DMS114 treated with DMSO at 0.1 percent for 48 hours (cell line): Measurements from ENCODE around the gene CACNA1G.

ENCODE experiments used
- DNase-seq: peaks from one replicate; lab custom pipeline; 2025; ENCODE audit not compliant: unreplicated experiment; lab: John Stamatoyannopoulos, UW

Gene CACNA1G

DNA sequence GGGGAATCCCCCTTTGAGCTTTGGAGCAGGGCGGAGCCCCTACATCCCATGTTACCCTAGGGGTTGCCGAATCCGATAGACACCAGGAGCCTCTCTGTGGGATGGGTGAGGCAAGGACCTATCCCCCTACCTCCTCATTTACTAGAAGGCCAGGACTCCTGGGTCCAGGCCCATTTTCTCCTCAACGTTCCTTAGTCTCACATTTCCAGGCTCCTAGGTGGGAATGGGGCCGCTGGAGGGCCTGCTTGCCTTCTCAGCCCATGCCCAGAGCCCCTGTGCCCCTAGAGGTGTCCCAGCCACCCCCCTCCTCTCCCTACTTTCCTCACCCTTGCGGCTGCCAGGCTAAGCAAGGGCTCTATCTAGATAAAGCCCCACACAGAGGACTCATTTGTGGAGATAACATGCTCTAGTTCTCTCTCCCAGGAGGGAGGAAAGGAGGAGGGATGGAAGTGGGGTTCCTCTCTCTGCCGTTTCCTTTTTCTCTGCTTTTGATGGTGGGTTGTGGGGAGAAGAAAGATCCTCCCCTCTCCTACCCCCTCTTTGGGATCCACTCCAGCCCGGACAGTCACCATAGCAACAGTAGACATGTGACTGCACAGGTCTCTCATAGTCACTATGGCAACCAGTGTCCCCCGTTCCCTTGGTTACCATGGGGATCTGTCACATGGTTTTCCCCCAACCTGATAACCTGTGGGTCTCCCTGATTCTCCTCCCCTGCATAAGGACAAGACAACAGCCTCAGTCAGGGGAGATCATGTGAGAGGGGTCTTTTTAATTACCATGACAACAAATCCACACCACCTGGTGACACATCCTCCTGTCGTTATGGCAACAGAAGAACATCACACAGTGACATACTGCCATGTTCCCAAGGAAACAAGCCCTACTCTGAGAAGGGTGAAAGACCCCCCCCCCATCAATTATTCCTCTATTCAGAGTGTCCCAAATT is 5.2 kb downstream of the CACNA1G start:
- DNase-seq = no peak

DNA sequence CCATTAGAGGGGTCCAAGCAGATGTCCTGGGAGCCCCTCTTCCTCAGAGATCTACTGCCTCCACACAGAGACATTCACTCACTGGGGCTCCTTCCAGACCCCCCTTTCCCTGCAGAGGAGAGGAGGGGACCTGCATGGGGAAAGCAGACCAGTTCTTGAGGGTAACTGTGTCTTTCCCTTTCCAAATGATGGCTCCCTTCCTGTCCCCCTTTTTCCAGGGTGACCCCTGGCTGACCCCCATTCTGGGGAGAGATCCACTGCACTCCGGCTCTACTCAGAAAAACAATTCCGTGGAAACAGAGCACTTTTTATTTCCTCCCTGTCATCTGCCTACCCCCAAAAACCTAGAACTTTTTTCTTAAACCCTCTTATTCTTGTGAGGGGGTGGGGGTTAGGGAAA is 6.4 kb downstream of the CACNA1G start:
- DNase-seq = no peak

DNA sequence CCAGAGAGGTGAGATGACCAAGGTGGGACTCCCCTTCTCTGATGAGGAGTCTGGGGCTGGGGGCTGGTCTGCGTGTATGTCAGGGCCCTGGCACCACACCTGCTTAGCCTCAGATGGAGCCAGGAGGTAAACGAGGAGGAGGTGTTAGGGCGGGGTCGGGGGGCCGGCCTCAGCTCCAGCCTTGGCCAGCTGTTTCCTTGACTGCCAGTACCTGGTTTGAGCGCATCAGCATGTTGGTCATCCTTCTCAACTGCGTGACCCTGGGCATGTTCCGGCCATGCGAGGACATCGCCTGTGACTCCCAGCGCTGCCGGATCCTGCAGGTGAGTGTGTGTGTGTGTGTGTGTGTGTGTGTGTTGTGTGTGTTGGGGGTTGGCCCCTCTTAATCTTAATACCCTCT is 8.1 kb downstream of the CACNA1G start:
- no peak for DNase-seq

DNA sequence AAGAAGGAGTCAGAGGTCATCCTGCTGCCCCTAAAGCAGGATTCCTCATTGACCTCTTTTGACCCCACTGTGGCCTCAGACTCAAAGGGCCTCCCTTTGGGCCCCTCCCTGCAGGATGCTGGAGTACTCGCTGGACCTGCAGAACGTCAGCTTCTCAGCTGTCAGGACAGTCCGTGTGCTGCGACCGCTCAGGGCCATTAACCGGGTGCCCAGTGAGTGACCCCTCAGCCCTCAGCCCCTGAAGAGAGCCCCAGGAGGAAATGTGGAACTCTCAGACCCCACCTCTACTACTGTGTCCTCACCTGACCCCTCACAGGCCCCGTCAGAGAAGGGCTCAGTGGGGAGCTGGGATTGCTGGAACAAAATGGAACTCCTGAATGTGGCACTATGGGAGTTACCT is 9.1 kb downstream of the CACNA1G start:
- DNase-seq = no peak

DNA sequence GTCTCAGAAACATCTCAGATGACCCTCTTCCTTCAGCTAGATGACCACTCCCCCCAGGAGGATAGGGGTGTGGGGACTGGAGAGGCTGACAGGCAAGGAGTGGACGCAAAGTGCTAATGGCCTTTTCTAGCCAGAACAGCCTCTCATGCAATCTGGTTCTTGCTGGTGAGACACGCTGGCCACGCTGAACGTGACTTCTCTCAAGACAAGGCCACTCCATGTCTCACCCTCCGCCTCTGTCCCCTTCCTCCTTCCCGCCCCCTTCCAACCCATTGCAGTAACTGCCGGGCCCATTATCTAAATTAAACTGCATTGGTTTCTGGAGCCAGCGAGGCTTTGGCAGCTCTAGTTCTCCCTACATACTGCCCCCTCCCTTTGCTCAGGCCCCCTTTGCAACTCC is 9.5 kb downstream of the CACNA1G start:
- no peak for DNase-seq

DNA sequence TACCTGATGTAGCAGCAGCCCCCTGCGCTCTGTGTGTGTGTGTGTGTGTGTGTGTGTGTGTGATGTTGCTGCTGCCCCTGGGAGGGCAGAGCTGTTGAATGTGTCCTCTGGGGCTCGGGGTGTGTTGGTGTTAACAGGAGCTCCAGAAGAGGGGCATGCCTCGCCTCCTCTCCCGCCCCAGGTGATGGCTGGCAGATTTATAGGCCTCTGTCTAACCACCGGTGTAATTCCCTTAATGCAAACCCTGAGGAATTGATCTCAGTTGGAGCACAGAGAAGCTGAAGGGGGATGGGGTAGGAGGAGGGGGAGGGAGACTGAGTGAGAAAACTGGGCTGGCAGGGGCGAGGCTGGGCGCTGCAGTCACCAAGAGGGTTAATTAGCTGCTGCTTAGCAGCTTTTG is 10.0 kb downstream of the CACNA1G start:
- DNase-seq = no peak

DNA sequence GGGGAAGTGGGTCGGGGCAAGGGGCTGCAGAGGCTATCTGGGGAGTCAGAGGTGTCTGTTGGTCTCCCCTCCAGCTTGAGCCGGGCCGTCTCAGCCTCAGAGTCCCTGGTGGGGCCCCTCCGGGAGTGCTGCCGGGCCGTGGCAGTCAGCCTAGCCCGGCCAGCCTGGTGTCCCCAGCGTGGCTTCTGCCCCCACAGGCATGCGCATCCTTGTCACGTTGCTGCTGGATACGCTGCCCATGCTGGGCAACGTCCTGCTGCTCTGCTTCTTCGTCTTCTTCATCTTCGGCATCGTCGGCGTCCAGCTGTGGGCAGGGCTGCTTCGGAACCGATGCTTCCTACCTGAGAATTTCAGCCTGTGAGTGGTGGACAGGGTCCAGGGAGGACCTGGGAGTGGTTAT is 11.2 kb downstream of the CACNA1G start:
- no peak for DNase-seq

DNA sequence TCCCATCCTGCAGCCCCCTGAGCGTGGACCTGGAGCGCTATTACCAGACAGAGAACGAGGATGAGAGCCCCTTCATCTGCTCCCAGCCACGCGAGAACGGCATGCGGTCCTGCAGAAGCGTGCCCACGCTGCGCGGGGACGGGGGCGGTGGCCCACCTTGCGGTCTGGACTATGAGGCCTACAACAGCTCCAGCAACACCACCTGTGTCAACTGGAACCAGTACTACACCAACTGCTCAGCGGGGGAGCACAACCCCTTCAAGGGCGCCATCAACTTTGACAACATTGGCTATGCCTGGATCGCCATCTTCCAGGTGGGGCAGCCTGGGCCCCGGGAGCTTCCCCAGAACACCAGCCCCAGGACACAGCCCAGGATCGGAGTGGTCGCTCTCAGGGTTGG is 12.0 kb downstream of the CACNA1G start:
- DNase-seq = no peak

DNA sequence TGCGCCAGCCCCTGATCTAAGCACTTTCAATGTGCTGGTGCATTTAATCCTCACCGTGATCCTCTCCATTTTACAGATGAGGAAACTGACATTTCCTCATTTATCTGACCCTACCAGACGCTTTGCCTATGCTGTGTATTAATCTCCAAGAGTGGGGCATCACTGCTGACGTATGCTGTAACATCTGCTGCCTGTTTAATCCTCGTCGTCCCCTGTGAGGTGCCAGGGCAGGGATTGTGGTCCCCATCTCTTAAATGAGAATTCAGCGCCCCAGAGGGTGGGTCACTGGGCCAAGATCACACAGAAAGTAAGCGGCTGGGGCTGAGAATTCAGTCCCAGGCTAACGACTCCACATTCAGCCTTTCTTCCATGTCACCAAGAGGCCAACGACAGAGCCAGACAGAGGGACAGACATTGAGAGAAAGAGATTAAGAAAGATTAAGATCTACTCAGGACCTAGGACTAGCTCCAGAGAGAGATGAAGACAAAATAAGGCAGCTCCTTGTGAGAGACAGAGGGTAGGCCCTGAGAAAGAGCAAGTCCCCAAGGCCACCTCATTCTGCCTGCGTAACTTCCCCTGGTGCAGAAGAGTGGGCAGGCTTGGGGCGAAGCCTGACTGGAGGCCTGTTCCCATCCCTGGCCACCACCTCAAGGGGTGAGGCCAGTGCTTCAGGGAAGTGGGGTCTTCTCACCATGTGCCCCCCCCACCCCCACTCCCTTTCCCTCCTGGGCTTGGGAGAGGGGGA is 13.5 kb downstream of the CACNA1G start:
- no peak for DNase-seq

DNA sequence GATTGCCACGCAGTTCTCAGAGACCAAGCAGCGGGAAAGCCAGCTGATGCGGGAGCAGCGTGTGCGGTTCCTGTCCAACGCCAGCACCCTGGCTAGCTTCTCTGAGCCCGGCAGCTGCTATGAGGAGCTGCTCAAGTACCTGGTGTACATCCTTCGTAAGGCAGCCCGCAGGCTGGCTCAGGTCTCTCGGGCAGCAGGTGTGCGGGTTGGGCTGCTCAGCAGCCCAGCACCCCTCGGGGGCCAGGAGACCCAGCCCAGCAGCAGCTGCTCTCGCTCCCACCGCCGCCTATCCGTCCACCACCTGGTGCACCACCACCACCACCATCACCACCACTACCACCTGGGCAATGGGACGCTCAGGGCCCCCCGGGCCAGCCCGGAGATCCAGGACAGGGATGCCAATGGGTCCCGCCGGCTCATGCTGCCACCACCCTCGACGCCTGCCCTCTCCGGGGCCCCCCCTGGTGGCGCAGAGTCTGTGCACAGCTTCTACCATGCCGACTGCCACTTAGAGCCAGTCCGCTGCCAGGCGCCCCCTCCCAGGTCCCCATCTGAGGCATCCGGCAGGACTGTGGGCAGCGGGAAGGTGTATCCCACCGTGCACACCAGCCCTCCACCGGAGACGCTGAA is 15.2 kb downstream of the CACNA1G start:
- DNase-seq = no peak

DNA sequence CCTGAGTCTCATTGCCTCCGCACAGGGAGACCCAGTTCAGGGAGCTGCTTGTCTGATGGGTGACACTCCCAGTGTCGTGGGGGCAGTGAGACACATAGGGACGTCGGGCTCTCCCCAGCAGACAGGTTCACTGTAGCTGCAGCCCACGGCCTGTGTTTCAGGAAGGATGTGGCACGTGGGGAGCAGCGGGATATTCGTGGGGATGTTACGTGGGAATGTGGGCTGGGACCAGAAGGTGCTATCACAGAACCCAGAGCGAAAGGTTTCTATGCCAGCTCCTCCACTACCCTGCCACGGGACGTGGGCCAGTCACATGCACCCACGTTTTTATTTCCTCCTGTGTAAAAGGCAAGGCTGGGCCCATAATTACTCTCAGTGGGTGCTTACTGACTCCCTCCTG is 16.3 kb downstream of the CACNA1G start:
- no peak for DNase-seq

DNA sequence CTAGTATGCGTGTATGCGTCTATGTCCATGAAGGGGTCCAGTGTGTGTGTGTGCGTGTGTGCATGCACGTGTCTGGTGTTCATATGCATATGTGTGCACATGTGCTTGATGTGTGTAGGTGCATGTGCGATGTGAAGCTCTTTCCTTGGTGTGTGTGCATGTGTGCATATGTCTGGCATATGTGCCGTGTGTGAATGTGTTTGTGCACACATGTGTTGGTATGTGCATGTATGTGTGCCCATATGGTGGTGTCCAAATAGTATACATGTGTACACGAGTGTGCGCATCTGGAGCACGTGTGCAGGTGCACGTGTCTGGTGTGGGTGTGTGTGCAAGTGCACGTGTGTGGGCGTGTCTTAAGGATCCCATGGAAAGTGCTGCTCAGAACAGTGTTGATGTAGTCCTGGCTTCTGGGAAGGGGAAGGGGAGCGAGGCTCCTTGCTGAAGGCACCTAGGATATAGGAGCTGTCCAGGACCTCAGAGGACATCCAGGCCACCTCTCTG is 17.0 kb downstream of the CACNA1G start:
- no peak for DNase-seq

DNA sequence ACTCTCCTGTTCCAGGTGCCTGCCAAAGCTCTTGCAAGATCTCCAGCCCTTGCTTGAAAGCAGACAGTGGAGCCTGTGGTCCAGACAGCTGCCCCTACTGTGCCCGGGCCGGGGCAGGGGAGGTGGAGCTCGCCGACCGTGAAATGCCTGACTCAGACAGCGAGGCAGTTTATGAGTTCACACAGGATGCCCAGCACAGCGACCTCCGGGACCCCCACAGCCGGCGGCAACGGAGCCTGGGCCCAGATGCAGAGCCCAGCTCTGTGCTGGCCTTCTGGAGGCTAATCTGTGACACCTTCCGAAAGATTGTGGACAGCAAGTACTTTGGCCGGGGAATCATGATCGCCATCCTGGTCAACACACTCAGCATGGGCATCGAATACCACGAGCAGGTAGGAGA is 17.7 kb downstream of the CACNA1G start:
- no peak for DNase-seq

DNA sequence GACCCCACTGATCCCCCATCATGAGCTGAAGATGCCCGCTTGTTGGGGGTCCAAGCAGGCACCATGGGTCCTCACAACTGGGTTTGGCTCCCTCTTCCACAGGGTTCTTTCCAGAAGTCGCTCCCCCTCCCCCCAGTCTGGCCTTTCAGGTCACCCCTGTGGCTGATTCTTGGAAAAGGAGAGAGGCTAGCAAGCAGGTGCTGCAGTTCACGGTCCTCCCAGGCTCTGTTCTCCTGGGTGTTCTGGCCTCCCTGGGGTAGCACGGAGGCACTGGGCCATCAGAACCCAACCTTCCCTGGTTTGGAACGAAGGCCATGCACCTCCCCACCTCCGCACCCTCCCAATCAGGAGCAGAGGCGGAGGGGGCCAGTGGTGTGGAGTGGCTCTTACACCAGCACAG is 18.9 kb downstream of the CACNA1G start:
- DNase-seq = no peak

DNA sequence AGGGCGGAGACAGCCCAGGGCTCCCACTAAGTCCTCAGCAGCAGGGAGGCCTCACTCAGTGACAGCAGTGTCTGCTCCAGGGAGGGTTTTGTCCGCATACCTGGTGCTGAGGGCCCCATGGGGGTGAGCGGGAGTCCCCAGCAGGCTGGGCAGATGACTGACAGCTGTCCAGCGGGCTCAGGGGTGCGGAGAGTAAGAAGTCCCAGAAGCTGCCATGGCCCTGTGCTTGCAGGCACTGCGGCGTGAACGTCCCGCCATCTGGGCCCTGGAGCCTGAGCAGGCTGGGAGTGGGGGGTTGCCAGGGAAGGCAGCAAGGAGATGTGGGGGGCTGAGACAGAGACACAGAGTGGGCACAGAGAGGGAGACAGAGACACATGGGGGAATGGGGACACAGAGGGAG is 20.1 kb downstream of the CACNA1G start:
- no peak for DNase-seq

DNA sequence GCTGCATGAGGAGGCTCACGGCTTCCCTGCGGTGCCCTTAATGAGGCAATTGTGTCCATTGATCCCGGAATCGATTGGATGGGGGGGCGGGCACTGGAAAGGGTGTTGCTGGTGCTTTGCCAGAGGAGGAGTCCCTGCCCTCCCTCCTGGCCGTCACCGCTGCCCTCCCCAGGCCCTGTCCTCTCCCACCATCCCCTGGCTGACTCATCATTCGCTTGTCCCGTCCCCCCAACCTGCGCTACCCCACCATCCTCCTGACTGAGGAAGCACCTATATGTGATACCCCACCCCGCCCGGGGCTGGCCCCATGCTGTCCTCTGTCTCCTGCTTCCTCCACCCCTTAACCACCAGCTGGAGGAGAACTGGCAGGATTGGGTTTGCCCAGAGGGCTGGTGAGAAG is 20.8 kb downstream of the CACNA1G start:
- DNase-seq = no peak

DNA sequence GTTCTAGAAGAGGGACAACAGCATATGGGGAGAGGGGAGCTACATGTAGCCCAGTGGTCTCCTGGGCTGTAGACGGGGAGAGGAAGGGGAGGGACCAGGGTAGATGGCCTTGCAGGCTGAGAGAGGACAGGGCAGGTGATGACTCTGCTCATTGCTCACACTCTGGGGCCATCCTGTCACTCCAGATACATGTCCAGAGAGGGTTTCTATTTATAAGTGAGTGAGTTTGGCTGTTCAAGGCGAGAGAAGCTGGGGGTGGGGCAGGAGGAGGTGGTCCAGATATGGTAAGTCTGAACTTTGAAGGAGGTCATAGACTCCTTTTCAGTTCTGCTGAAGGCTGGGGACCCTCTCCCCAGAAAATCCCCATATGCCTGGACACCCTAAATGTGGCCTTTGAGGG is 22.2 kb downstream of the CACNA1G start:
- no peak for DNase-seq

DNA sequence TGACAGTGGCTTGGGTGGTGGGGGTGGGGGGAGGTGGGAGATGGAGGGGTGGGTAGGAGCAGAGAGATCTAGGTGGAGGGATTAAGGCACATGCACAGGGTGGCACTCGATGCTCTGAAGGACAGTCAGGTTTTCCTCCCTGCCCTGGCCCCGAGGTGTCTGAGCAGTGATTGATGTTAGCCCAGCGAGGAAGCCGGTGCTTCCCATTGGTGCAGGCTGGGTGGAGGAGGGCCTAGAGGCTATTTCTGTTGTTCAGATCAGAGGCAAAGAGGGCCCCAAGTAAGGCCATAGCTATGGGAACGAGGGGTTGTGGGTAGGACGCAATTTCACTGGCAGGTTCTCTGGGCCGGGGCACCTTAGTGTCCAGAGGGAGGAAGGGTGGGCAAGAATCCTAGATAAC is 23.1 kb downstream of the CACNA1G start:
- no peak for DNase-seq

DNA sequence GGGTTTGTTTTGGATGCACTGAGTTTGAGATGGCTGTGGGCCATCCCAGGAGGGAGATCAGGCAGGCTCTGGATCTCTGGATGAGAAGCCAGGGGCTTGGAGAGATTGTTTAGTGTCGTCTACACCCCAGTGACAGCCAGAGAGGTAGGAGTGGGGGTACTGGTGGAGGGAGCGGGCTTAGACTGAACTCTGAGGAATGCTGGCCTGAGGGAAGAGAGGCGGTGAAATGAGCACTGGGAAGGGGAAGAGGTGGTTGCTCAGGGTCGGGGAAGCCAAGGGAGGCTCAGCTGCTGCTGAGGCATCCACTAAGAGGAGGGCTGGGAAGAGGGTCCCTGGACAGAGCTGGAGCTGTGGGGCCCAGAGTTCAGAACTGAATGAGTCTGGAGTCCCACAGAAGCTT is 23.6 kb downstream of the CACNA1G start:
- DNase-seq = no peak

DNA sequence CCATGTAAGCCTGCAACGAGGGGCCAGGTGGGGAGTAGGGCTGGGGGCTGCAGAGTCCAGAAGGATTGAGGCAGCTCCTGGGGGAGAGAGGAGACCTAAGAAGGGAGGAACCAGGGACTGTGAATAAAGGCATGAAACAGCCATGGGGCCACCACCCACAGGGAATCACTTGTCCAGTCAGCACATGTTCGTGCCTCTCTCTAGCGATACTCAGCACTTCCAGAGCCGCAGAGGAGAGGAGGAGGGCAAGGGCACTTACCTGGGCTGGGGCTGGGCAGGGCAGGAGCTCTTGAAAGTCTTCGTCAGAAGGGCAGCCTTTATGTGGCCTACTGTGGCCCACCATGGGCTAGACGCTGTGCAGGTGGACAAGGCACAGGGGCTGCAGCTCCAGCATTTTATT is 24.2 kb downstream of the CACNA1G start:
- no peak for DNase-seq

DNA sequence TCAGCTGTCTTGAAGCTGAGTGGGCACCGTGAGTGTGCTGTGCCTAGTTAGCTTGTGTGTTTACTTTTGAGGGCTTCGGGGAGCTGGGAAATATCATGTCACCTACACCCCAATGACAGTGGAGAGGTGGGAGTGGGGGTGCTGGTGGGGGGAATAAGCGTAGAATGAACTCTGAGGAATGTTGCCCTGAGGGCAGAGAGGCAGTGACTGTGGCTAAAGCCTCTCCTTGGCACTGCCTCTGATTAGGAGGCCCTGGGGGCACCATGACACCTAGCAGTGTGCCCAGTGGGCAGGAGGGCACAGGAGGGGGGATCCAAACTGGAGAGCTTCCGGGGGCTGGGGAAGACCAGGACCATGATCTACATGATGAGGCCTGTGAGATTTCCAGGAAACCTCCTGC is 24.8 kb downstream of the CACNA1G start:
- no peak for DNase-seq

DNA sequence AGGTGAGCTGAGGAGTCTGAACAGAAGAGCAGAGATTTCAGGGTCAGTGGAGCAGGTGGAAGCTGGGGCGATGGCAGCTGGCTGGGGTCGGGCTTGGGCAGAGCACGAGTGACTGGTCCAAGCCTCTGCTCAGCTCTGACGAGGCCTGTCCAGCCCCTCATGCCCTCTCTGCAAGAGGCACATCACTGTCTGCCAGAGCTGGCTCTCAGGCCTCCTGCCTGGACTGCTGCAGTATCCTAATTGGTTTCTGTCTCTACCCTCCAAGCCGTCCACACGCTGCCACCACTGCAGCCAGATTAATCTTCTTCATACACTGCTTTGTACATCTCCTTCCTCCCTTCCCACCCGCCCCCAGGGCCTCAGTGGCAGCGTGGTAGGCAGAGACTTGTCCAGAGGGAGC is 25.4 kb downstream of the CACNA1G start:
- no peak for DNase-seq
